NCI-H510A (cell line): ENCODE data around the gene RASGRP4.
"Not testable (repeated sequence)": the region's sequence is repeated elsewhere in the genome, so short reads cannot be mapped to it uniquely, and the experiment has no call there.

Experiments used
- DNase-seq: peaks from one replicate; lab custom pipeline; 2025; lab: John Stamatoyannopoulos, UW

Gene RASGRP4

GRCh38 chr19:38445362-38445761, 19.3 kb upstream of the RASGRP4 start:
- DNase-seq = no peak

DNA sequence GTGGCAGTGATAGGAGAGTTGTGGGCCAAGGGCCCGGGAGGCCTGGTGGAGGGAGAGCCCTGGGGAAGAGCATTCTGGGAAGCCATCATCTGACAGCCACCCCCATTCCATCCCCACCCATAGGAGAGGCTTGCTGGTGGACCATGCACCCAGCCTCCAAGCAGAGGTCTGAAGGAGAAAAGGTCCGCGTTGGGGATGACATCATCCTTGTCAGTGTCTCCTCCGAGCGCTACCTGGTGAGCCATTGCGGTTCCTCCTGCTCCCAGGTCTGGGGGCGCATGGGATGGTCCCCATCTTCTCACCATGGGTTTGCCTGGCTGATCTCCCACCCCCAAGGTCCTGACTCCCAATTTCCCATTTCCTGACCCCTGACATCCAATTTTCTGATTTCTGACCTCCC, 18.0 kb upstream of the RASGRP4 start:
- no peak for DNase-seq

DNA sequence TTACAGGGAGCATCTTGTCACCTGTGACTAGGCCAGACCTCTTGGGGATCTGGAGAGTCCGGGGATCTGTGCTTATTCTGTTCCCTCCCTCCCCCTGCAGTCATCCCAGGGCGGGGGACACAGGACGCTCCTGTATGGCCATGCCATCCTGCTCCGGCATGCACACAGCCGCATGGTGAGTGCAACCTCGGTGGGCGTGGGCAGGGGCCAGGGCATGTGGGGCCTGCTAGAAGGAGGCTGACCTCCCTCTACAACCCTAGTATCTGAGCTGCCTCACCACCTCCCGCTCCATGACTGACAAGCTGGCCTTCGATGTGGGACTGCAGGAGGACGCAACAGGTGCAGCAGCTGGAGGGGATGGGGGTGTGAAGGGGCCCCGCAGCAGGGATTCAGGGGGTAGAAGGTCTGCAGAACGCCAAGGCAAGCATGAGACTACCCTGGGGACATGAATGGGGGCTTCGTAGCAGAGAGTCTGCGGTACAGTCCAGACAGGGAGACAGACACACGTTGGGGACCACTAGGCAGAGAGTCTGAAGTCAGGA, 17.5 kb upstream of the RASGRP4 start:
- DNase-seq = no peak

DNA sequence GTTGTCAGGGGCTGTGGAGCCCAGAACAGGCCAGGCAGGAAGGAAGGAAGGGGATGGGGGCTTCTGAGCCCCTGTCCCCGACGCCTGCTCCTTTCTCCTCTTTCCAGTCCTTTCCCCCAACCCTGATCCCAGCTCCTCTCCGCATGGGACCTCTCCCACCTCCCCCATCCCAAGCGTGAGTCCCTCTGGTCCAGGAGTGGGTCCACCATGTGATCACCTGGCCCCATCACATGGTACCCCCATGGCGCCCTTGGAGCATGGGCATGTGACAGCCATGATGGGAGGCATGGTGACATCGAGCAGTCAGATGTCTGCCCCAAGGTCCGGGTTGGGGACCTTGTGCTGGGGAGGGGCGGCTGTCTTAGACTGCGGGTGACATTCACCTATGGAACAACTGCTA, 16.7 kb upstream of the RASGRP4 start:
- no peak for DNase-seq

DNA sequence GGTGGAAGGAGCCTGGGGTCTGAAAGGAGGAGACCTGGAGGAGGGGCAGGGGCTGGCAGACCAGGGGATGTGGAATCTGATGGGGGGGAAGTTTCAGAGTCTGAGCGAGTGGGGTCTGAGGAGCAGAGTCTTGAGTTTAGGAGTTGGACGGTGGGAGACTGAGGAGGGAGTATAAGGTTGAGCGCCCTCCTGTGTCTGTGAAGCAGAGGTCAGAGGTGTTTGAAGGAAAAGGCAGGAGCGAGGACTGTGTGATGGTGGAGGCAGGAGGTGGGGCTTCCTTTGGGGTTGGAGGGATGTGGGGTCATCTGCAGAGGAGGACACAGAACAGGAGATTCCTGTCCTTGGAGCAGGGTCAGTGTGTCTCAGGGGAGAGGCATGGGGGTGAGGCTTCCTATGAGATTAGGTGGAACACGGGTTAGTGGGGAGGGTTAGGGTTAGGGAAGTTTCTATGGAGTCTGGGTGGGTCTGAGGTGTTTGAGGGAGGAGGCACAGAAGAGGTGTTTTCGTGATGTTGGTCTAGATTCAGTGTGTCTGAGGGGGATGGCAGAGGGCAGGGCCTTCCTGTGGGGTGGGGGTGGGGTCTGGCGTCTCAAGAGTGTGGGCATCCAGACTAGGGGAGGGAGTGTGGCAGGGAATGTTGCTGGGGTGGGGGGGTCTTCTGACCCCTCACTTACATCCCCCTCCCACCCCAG, 15.8 kb upstream of the RASGRP4 start:
- DNase-seq = no peak

- DNase-seq = no peak
Measured at GRCh38 chr19:38440592-38440991, 14.6 kb upstream of the RASGRP4 start.

- DNase-seq = no peak
Measured at GRCh38 chr19:38437917-38438316, 11.9 kb upstream of the RASGRP4 start.

DNA sequence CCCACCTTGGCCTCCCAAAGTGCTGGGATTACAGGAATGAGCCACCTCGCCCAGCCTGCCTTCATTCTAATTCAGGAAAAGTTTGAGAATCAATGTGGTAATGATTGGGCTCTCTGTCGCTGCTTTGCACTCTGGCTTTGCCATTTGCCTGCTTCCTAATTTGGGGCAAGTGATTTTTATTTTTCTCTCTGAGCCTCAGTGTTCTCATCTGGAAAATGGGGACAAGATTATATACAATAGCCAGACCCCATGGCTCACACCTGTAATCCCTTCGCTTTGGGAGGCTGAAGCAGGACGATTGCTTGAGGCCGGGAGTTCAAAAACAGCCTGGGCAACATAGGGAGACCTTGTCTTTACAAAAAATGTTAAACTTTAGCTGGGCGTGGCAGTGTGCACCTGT, 11.3 kb upstream of the RASGRP4 start:
- no peak for DNase-seq

- DNase-seq = no peak
Measured at GRCh38 chr19:38434549-38435051, 8.6 kb upstream of the RASGRP4 start.

DNA sequence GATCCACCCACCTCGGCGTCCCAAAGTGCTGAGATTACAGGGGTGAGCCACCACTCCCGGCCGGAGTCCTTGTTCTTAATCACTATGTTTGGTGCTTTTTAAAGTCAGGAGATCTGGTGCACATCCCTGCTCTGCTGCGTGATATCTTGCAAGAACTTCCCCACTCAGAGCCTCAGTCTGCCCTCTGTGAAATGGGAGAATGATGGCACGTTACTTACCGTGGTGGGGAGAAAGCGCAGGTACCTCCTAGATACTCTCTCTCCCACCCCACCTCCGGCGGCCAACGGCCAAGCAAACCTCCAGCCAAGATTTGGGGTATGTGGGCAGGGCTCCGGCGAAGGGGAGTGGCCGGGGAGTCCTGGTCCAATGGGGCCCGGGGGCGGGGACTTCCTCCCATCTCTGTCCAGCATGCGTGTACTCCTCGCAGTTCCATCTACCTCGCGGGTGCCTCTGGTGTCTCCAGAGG, 7.3 kb upstream of the RASGRP4 start, which contains the start of gene RYR1:
Gene RYR1, plus strand, starts transcription at position 424 of the 466 bp plus-strand sequence. CDS start 139 bp downstream, outside the sequence.
- DNase-seq = no peak

DNA sequence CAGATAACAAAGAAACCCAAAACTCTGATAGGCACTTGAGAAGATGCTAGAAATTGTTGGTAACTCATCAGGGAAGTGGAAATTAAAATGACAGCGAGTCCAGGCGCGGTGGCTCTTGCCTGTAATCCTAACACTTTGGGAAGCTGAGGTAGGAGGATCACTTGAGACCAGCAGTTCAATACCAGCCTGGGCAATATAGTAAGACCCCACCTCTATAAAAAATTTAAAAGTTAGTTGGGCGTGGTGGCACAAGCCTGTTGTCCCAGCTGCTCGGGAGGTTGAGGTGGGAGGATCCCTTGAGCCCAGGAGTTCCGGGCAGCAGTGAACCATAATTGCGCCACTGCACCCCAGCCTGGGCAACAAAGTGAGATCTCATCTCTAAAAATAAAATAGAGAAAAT, 4.9 kb upstream of the RASGRP4 start:
- no peak for DNase-seq

GRCh38 chr19:38429811-38430156, 3.8 kb upstream of the RASGRP4 start:
- no peak for DNase-seq

DNA sequence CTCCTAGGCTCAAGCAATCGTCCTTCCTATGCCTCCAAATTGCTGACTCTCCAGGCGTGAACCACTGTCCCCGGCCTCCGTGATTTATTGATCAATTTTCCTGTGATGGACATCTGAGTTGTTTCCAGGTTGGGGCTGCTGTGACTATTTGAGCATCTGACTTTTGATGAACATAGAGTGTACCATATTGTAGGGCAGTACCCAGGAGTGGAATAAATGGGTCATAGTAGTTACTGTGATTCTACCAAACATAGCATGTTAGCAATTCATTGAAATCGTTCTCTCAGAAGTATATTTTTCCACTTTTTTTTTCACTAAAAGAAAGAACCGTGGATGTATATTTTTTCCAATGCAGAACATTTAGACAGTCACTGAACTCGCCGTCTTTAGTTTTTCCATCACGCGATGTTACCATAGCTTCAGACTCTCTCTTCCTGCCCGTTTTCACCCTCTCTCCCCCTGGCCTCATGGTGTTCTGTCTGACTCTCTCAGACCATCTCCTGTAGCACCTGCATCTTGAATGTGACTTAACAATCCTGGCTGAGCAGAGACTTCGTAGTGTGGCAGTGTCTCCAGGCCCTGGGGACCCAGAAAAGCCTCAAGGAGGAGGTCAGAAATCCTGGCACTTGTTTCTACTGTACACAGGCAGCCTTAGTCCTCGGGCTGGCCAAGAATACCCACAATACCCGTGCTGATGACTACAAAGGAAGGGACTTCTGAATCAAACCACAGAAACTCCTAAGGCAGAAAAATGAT, 3.2 kb upstream of the RASGRP4 start:
- no peak for DNase-seq

- DNase-seq = not testable (repeated sequence)
Measured at GRCh38 chr19:38427035-38427677, 1.1 kb upstream of the RASGRP4 start.

DNA sequence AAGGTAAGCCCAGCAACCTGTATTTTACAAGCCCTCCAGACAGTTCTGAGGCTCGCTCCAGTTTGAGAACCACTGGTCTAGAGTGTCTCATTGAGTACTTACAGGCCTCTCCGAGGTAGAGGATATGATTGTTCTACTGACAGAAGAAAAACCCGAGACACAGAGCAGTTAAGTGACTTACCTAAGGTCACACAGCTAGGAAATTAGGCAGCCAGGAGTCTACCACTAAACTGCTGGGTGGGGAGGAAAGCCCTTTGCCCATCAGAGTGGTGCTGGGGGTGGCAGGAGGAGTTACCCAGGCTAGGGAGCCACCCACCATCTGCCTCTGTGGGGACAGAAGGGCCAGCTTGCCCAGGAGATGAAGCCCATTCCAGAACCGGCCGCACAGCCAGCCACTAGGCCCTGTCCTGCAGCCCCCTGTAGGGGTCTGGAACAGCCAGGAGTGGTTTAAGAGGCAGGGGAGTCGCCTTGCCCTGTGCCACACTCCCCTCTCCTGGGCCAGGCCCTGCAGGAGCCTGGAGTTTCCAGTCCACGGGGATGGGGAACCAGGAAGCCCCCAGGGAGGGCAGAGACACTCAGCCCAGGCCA, 703 bp downstream of the RASGRP4 start:
- DNase-seq = no peak

GRCh38 chr19:38424272-38424671, 1.7 kb downstream of the RASGRP4 start:
- no peak for DNase-seq

- DNase-seq = no peak
Measured at GRCh38 chr19:38422438-38422837, 3.6 kb downstream of the RASGRP4 start.

GRCh38 chr19:38421856-38422255, 4.2 kb downstream of the RASGRP4 start:
- no peak for DNase-seq

DNA sequence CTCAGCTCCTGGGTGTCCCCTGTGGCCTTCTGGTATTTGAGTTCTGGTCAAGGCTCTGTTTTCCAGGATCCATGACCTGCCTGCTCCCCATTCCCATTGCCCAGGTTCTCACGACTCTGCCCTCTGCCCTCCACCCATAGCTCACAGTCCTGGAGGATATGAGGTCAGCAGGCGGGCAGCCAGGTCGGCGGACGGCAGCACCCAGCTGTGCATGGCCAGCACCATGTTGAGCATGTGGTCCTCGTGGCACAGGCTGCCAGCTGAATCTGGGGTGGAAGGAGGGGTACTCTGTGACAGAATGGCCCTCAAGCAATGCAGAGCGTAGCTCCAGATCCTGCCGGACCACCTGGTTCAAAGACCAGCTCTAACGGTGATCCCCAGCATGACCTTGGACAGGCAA, 5.1 kb downstream of the RASGRP4 start:
- DNase-seq = no peak

DNA sequence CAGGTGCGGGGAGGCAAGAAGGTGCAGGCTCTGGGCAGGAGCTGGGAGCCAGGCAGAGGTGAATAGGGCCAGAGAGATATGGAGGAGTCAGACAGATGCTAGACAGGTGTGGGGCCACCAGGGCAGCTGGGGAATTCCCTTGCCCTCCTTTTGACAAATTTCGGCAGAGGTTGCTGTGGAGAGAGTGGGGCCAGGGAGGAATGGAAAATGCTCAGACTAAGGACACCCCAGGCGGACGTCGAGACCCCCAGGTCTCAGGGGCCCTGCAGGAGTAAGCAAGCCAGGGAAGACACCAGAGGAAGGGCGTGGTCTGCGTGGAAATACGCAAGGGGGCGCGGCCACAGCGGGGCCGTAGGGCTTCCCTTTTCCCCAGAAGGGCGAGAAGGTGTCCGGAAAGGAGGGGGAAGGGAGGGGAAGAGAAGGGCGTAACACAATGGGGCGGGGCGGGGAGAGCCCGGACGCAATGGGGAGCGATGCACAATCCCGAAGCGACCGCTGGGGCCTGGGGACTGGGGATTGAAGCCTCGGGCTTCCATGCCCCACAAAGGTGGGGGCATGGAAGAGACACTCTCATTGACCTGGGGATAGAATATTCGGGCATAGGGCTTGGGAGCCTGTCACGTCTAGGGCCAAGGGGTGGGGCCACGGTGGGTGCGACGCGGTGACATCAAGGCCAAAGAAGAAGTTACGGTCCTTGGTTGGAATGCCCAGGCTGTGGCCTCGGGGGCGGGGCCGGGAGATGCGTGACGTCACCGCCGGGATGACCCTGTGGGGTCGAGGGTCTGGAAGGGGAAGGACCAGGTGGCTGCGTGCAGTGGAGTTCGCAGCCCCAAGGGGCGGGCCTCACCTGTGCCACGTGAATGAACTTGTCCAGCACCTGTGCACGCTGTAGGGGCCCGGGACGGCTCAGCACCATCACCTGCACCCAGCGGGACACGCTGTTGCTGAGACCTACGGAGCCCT, 8.2 kb downstream of the RASGRP4 start:
- peak; percentile 23 for DNase-seq

GRCh38 chr19:38417146-38417543, 8.9 kb downstream of the RASGRP4 start:
- DNase-seq = no peak
